ENCODE results near the gene NUP93. TPM values are rescaled to one million over a fixed set of nuclear protein-coding genes. Genes with fewer than 3 reads are reported as not detected.

NUP93 gene
- total RNA-seq, 2 donors from 2014 or later, result 38.8 to 73.3 TPM

GRCh38 chr16:56783344-56783743 is 53.4 kb downstream of the NUP93 start:
- H3K4me1 ChIP-seq (replicated peaks), result peaks cover 7% of the 10 kb centered on the region
- H3K27me3 ChIP-seq (replicated peaks; ENCODE audit: insufficient read depth), result no peaks in the 10 kb centered on the region
- no peak for DNase-seq (ENCODE audit: low spot score)
- no peaks in the 10 kb centered on the region for H3K9me3 ChIP-seq
- no peaks in the 10 kb centered on the region for H3K36me3 ChIP-seq
- WGBS, result 78% methylated on average over 5 of the region's 5 CpGs
- no peak overlapping the region for H3K4me3 ChIP-seq
- no peak for TF ChIP-seq POLR2AphosphoS5 (IDR thresholded peaks at IDR 0.05)
- no peak for TF ChIP-seq CTCF (IDR thresholded peaks at IDR 0.05)
- no peak for TF ChIP-seq POLR2A (IDR thresholded peaks at IDR 0.05)
- no peak overlapping the region for H3K27ac ChIP-seq
- intact Hi-C loops (cut with DNase I), result no loop called here

GRCh38 chr16:56785317-56785716 is 55.4 kb downstream of the NUP93 start:
- no peak for DNase-seq (ENCODE audit: low spot score)
- TF ChIP-seq POLR2A (IDR thresholded peaks at IDR 0.05) (no peak), POLR2AphosphoS5 (IDR thresholded peaks at IDR 0.05) (no peak)
- no peaks in the 10 kb centered on the region for H3K9me3 ChIP-seq
- H3K4me3 ChIP-seq, result no peak overlapping the region
- H3K4me1 ChIP-seq (replicated peaks), result peaks cover 7% of the 10 kb centered on the region
- H3K27ac ChIP-seq, result no peak overlapping the region
- WGBS, result 97% methylated on average over 6 of the region's 6 CpGs
- no peaks in the 10 kb centered on the region for H3K27me3 ChIP-seq (replicated peaks; ENCODE audit: insufficient read depth)
- H3K36me3 ChIP-seq, result no peaks in the 10 kb centered on the region
- intact Hi-C loops (cut with DNase I), result no loop called here

GRCh38 chr16:56787167-56787566 is 57.2 kb downstream of the NUP93 start:
- Histone ChIP-seq H3K4me1 (replicated peaks) (peaks cover 7% of the 10 kb centered on the region), H3K27me3 (replicated peaks; ENCODE audit: insufficient read depth) (no peaks in the 10 kb centered on the region), H3K27ac (no peak overlapping the region), H3K36me3 (no peaks in the 10 kb centered on the region), H3K4me3 (no peak overlapping the region), H3K9me3 (no peaks in the 10 kb centered on the region)
- DNase-seq (ENCODE audit: low spot score), result no peak
- intact Hi-C loops (cut with DNase I), result no loop called here
- 65% methylated on average over 6 of the region's 6 CpGs for WGBS
- TF ChIP-seq CTCF (IDR thresholded peaks at IDR 0.05) (no peak), POLR2A (IDR thresholded peaks at IDR 0.05) (no peak), POLR2AphosphoS5 (IDR thresholded peaks at IDR 0.05) (no peak)

GRCh38 chr16:56788435-56788834 is 58.5 kb downstream of the NUP93 start:
- intact Hi-C loops (cut with DNase I), result no loop called here
- 79% methylated on average over 4 of the region's 4 CpGs for WGBS
- DNase-seq (ENCODE audit: low spot score), result no peak
- TF ChIP-seq CTCF (IDR thresholded peaks at IDR 0.05) (no peak), POLR2AphosphoS5 (IDR thresholded peaks at IDR 0.05) (no peak), POLR2A (IDR thresholded peaks at IDR 0.05) (no peak)
- Histone ChIP-seq H3K27ac (no peak overlapping the region), H3K4me1 (replicated peaks) (peaks cover 7% of the 10 kb centered on the region), H3K36me3 (no peaks in the 10 kb centered on the region), H3K9me3 (no peaks in the 10 kb centered on the region), H3K27me3 (replicated peaks; ENCODE audit: insufficient read depth) (no peaks in the 10 kb centered on the region), H3K4me3 (no peak overlapping the region)

- WGBS, result 85% methylated on average over 5 of the region's 5 CpGs
- H3K4me3 ChIP-seq, result no peak overlapping the region
- intact Hi-C loops (cut with DNase I), result no loop called here
- TF ChIP-seq CTCF (IDR thresholded peaks at IDR 0.05) (peak in 3 of 4 experiments; percentile 56 to 68 (median 56)), POLR2AphosphoS5 (IDR thresholded peaks at IDR 0.05) (peak; percentile 44), POLR2A (IDR thresholded peaks at IDR 0.05) (no peak)
- H3K9me3 ChIP-seq, result no peaks in the 10 kb centered on the region
- H3K27me3 ChIP-seq (replicated peaks; ENCODE audit: insufficient read depth), result no peaks in the 10 kb centered on the region
- no peaks in the 10 kb centered on the region for H3K36me3 ChIP-seq
- H3K27ac ChIP-seq, result no peak overlapping the region
- H3K4me1 ChIP-seq (replicated peaks), result peaks cover 7% of the 10 kb centered on the region
- DNase-seq (ENCODE audit: low spot score), result peak; percentile 52
These were observed 59.4 kb downstream of the NUP93 start for GRCh38 chr16:56789360-56789759.

Data from prostate gland (tissue), 2 donors.